ENCODE measurements around the gene DOCK10.
A peak's percentile ranks its signal among the peaks of the same experiment; 100 is the strongest.

The DOCK10 gene

GRCh38 chr2:225009768-225010167 is 32.5 kb downstream of the DOCK10 start:
- no peak for DNase-seq

GRCh38 chr2:225008935-225009334 is 33.3 kb downstream of the DOCK10 start:
- DNase-seq = no peak

- DNase-seq = no peak
Observed at GRCh38 chr2:225008179-225008856, 34.0 kb downstream of the DOCK10 start.

- no peak for DNase-seq
Observed at GRCh38 chr2:225006730-225007129, 35.5 kb downstream of the DOCK10 start.

GRCh38 chr2:225004597-225004996 is 37.7 kb downstream of the DOCK10 start:
- DNase-seq = no peak

GRCh38 chr2:225002656-225003045 is 39.6 kb downstream of the DOCK10 start:
- DNase-seq = peak; percentile 47

- DNase-seq = peak; percentile 68
Observed at GRCh38 chr2:225002039-225002655, 40.1 kb downstream of the DOCK10 start.

GRCh38 chr2:224999754-225000153 is 42.5 kb downstream of the DOCK10 start:
- no peak for DNase-seq

- no peak for DNase-seq
Observed at GRCh38 chr2:224999321-224999720, 42.9 kb downstream of the DOCK10 start.

GRCh38 chr2:224997802-224998201 is 44.5 kb downstream of the DOCK10 start:
- DNase-seq = no peak

GRCh38 chr2:224995419-224995818 is 46.8 kb downstream of the DOCK10 start:
- no peak for DNase-seq

GRCh38 chr2:224994242-224994823 is 47.9 kb downstream of the DOCK10 start:
- no peak for DNase-seq

GRCh38 chr2:224990710-224991109 is 51.6 kb downstream of the DOCK10 start:
- DNase-seq = no peak

- no peak for DNase-seq
Observed at GRCh38 chr2:224987733-224988132, 54.5 kb downstream of the DOCK10 start.

- DNase-seq = no peak
Observed at GRCh38 chr2:224986477-224986876, 55.8 kb downstream of the DOCK10 start.

- DNase-seq = no peak
Observed at GRCh38 chr2:224984637-224985036, 57.6 kb downstream of the DOCK10 start.

GRCh38 chr2:224983712-224984554 is 58.3 kb downstream of the DOCK10 start:
- DNase-seq = no peak

GRCh38 chr2:224982910-224983711 is 59.2 kb downstream of the DOCK10 start:
- peak; percentile 45 for DNase-seq

- DNase-seq = no peak
Observed at GRCh38 chr2:224982226-224982625, 60.0 kb downstream of the DOCK10 start.

GRCh38 chr2:224976629-224977525 is 65.4 kb downstream of the DOCK10 start:
- DNase-seq = no peak

GRCh38 chr2:224975761-224976160 is 66.5 kb downstream of the DOCK10 start:
- DNase-seq = no peak
